COLO668 (cell line): ENCODE measurements around the gene AFMID.
A peak's percentile ranks its signal among the peaks of the same experiment; 100 is the strongest.
"Not testable (repeated sequence)": the region's sequence is repeated elsewhere in the genome, so short reads cannot be mapped to it uniquely, and the experiment has no call there.

Experiments used
- DNase-seq: peaks from one replicate; lab custom pipeline; 2025; ENCODE audit not compliant: unreplicated experiment; lab: John Stamatoyannopoulos, UW

Gene AFMID

DNA sequence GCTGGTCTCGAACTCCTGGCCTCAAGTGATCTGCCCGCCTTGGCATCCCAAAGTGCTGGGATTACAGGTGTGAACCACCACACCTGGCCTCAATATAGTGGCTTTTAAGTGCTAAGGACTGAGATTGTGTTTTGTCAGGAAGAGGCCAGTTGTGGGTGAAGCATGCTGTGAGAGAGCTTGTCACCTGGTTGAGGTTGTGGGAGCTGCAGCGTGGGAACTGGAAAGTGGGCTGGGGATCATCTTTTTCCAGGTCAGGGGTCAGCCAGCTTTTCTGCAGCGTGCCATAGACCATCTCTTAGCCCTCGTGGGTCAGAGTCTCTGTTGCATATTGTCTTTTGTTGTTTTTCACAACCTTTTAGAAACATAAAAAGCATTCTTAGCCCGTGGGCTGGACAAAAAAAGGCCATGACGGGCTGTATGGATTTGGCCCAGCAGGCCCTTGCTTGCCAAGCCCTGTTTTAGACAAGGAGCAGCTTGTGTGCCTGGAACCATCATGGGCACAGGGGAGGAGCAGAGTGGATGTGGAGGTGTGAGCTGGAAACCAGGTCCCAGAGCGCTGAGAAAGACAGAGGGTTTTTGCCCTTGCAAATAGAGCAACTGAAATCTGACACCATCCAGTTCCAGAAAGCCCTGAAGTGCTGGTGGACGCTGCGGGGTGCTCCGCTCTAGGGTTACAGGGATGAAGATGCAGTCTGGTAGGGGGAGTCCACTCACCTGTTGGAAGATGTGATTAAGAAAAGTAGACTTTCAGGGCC lies 32.4 kb downstream of the AFMID start:
- no peak for DNase-seq

DNA sequence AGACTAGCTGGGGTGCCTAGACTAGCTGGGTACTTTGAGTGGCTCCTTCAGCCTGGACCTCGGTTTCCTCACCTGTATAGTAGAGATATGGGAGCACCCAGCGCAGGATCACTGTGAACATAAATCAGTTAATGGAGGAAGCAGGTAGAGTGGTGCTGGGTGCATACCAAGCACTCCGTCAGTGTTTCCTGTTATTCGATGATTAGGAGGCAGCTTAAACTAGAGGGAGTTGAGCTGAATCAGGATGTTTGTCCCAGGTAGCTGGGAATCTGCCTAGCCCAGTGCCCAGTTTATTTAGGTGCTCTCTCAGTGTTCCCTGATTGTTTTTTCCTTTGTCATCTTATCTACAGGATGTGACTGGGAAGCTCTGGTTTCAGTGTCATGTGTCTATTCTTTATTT lies 35.9 kb downstream of the AFMID start:
- DNase-seq, result no peak

DNA sequence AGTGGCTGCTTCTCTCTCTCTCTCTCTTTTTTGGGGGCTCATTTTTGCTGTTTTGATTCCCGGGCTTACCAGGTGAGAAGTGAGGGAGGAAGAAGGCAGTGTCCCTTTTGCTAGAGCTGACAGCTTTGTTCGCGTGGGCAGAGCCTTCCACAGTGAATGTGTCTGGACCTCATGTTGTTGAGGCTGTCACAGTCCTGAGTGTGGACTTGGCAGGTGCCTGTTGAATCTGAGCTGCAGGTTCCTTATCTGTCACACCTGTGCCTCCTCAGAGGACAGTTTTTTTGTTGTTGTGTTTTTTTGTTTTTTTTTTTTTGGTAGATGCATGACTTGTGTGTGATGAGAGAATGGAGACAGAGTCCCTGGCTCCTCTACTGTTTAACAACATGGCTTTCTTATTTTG lies 36.6 kb downstream of the AFMID start:
- no peak for DNase-seq

DNA sequence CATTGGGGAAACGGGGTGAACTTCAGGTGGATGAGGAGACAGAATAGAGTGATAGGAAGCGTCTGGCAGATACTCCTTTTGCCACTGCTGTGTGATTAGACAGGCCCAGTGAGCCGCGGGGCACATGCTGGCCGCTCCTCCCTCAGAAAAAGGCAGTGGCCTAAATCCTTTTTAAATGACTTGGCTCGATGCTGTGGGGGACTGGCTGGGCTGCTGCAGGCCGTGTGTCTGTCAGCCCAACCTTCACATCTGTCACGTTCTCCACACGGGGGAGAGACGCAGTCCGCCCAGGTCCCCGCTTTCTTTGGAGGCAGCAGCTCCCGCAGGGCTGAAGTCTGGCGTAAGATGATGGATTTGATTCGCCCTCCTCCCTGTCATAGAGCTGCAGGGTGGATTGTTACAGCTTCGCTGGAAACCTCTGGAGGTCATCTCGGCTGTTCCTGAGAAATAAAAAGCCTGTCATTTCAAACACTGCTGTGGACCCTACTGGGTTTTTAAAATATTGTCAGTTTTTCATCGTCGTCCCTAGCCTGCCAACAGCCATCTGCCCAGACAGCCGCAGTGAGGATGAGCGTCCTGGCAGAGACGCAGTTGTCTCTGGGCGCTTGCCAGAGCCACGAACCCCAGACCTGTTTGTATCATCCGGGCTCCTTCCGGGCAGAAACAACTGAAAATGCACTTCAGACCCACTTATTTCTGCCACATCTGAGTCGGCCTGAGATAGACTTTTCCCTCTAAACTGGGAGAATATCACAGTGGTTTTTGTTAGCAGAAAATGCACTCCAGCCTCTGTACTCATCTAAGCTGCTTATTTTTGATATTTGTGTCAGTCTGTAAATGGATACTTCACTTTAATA lies 37.3 kb downstream of the AFMID start:
- no peak for DNase-seq

DNA sequence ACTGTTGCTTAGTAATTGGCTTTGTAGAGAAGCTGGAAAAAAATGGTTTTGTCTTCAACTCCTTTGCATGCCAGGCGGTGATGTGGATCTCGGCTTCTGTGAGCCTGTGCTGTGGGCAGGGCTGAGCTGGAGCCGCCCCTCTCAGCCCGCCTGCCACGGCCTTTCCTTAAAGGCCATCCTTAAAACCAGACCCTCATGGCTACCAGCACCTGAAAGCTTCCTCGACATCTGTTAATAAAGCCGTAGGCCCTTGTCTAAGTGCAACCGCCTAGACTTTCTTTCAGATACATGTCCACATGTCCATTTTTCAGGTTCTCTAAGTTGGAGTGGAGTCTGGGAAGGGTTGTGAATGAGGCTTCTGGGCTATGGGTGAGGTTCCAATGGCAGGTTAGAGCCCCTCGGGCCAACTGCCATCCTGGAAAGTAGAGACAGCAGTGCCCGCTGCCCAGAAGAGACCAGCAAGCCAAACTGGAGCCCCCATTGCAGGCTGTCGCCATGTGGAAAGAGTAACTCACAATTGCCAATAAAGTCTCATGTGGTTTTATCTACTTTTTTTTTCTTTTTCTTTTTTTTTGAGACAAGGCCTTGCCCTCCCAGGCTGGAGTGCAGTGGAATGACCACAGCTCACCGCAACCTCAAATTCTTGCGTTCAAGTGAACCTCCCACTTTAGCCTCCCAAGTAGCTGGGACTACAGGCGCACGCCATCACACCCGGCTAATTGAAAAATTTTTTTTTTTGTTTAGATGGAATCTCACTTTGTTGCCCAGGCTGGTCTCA lies 38.1 kb downstream of the AFMID start:
- DNase-seq, result no peak

DNA sequence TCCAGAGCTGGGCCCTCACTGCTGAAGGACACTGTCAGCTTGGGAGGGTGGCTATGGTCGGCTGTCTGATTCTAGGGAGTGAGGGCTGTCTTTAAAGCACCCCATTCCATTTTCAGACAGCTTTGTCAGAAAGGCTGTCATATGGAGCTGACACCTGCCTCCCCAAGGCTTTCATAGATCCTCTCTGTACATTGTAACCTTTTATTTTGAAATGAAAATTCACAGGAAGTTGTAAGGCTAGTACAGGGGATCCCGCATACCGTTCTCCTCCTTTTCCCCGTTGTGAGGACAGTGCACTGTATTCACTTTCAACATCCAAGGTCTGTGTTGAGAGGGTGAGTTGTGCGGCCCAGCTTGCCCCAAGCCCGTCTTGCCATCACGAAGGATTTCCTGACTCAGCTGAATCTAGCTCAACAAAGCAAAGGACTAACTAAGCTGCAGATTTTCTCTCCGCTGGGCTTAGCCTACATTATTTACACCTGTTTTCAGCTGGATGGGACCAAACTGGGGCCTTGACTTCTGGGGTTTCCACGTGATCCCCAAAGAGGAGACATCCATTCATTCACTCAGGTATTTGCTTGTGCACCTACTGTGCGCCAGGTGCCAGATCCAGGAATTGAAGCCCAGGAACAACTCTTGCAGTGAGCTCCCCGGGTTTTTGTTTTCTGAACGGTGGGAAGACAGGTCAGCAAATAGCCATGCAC lies 39.0 kb downstream of the AFMID start:
- no peak for DNase-seq

DNA sequence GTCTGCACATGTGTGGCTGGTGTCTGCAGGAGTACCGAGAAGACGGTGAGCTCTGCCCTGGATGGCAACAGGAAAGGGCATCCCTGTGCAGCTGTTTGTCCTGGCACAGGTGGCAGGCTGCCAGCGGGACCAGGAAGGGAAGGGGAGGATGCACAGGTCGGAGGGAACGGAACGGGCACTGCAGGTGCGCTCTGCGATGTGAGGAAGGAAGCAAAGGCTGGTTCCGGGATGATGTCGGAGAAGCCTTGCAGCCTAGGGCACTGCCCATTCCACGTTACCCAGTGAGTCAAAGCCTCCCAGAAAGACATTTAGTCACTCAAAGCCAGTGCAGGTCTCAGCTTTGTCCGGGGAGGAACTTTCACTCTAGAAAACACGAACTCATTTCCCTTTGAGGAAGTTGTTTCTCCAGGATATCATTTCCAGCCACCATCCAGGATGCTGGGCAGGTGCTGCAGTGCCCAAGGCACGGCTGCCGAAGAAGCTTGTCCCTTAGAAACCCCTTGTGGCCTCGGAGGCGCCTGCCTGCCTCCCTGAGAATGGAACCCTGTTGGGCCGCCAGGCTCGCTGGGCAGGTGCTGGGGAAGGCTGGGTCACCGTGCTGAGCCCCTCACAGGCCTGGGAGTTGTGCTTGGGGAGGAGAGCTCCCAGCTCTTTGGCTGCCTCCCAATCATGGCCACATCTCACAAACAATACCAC lies 39.7 kb downstream of the AFMID start:
- peak; percentile 75 for DNase-seq

DNA sequence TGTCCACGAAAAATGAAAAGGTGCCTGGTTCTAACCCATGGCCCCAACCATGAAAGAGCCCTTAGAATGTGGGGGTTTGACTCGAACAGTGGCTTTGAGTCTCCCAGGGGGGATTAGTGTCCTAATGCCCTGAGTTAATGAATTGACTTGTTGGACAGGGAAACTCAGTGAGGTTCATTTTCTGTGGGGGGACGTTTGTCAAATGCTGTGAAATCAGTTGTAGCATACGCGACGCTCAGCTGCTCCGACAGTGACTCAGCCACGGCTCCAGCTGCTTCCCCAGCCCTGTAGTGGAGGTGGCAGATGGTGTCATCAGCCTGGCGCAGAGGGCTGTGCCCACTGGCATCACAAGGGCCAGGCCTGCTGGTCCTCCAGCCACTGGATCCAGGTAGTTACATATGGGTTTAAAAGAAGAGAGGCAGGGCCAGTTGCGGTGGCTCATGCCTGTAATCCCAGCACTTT lies 40.3 kb downstream of the AFMID start:
- peak; percentile 68 for DNase-seq

DNA sequence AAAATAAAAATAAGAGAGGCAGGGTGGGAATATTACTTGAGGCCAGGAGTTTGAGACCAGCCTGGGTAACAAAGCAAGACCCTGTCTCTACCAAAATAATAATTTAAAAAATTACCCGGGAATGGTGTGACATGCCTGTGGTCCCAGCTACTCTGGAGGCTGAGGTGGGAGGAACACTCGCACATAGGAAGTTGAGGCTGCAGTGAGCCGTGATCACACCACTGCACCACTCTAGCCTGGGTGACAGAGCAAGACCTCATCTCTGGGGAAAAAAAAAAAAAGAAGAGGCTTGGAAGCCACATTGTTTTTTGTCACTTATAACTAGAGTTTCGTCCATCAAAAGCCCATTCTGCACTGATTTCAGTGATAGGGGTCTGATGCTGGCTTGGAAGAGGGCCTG lies 41.0 kb downstream of the AFMID start:
- no peak for DNase-seq

DNA sequence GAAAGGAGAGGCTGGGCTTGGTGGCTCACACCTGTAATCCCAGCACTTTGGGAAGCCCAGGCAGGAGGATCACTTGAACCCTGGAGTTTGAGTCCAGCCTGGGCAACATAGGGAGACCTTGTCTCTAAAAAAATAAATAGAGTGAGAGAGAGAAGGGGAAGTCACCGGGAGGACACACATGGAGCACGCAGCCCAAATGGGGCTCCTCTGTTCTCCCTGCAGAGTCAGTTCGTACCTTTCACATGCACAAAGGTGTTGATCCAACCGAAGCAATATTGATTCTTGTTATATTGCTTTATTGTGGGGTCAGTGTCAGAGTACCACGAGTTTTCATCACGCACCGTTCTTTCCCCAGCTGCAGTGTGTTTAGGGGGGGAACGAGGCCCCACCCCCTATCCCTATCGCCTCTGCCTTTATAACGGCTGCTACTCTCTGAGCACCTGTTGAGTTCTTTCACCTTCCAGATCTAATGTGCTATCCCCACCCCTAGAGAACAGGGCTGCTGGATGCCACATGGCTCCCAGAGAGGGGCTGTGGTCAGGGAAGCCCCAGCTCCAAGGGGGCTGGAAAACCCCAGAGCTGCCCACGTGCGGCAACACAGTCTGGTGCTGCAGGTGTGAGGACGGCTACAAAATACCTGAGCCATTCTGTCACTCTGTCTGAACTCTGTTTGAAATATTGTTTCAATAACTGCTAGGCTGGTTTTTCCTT lies 43.2 kb downstream of the AFMID start:
- no peak for DNase-seq

DNA sequence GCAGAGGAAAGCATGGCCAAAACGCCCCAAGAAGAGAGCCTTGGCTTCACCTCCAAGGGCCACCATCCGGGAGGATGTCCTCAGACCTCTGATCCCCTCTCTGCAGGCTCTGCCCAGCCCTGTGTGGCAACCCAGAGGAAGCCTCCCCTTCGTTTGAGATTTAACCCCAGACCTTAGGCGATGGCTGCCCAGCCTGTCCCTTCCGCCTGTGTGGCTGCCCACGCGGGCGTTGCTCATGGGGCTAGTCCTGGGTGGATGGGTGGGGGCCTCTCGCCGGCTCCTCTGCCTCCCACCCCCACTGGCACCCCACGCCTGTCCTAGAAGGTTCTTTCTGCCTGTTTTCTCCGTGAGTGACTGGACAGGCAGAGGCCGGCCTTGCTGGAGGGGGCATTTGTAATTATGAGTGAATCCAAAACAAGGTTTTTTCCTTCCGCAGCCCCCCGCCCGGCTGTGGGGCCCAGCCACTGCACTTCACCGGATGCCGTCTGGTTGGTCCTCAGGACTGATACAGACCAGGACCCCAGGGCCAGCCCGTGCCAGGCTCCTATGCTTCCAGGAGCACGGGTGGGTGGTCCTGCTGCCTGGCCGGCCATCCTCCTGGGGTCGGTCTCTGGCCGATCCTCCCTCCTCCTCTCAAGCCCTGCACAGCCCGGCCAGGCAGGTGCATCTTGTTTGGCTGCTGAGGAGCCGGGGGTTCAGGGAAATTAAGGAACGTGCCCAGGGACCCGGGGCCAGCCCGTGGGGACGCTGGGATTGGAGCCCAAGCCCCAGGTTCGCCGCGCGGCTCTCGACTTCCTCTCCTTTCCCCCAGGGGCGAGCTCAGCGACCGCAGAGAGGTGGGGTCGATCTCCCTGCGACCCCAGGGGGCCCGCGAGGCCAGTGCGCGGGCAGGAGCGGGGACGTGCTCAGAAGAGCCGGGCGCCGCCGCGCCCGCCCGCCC lies 44.1 kb downstream of the AFMID start, which contains the start of gene TMEM235:
Gene TMEM235, plus strand, starts transcription at position 636 of the 940 bp plus-strand sequence. CDS start 393 bp downstream, outside the sequence.
- no peak for DNase-seq

DNA sequence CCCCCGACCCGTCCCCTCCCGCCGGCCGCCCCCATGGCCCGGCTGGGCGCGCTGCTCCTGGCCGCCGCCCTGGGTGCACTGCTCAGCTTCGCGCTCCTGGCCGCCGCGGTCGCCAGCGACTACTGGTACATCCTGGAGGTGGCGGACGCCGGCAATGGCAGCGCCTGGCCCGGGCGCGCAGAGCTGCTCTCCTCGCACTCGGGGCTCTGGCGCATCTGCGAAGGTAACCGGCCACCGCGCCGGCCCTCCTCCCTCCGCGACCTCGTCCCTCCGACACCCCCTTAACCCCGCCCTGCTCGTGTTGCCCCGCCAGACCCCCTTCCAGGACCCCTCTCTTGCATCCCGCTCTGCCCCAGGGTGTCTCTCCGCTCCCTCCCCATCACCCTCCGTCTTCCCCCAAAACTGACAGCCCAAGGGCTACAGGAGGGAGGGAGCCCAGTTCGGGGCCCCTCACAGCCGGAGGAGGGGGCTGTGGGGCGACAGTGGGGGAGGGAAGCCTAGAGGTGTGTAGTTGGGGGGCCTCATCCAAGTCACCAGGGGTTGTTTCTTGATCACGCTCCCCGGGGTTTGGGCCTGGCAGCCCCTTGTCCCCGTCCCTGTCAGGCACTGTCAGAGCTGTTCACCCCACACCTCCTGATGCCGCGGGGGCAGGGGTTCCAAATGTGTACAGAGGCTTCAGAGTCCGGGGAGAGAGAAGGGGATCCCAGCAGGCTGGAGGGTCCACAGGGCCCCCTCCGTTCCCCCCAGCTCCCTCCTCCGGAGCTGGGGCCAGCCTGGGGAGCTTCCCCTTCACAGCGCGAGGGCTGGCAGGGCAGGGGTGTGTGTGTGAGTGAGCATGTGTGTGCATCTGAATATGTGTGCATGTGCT lies 45.1 kb downstream of the AFMID start:
- peak; percentile 11 for DNase-seq

DNA sequence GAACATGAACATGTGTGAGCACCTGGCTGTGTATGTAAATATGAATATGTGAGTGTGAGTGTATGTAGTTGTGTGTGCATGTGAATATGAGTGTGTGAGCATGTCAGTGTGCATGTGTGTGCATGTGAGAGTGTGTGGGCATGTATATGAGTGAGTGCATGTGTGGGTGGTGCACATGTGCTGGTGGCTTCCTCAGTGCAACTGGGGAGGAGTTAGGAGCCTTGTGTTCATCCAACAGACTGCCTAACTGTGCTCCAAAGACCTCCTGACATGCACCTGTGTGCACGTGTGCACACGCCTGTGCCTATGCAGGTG lies 45.7 kb downstream of the AFMID start:
- no peak for DNase-seq

DNA sequence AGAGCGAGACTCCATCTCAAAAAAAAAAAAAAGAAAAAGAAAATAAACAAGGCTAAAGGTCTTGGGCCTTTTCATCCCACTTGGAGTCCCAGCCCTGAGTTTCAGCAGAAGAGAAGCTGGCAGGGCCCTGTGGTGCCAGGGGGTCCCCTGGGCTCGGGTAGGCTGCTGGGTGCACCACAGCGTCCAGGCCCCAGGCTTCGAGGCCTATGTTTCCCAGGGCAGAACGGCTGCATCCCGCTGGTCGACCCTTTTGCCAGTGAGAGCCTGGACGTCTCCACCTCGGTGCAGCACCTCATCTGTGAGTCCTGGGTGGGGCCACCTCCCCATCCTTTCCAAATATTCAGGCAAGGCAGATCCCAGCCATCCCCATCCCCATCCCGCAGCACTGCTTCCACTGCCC lies 46.5 kb downstream of the AFMID start:
- no peak for DNase-seq

DNA sequence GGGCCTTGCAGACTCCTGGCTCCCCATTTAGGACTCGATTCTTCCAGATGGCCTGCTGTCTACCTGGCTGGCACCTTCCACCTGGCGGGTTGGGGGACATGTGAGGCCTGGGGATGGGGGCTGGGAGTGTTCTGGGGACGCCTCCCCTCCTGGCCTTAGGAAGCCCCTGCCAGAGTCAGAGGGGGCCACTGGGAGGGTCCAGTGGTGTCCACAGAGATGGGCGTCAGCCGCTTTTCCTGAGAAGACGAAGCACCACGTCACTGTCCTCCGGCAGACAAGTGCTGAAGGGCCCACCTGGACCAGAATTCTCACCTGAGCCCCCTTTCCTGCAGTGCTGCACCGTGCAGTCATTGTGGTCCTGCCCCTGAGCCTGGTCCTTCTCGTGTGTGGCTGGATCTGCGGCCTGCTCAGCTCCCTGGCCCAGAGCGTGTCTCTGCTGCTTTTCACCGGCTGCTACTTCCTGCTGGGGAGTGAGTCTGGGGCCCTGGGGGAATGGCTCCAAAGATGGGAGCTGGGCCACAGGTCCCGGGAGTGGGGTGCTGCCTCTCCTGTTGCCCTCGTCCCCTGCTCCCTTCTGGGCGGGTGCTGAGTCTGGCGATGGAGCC lies 47.2 kb downstream of the AFMID start:
- DNase-seq, result no peak

DNA sequence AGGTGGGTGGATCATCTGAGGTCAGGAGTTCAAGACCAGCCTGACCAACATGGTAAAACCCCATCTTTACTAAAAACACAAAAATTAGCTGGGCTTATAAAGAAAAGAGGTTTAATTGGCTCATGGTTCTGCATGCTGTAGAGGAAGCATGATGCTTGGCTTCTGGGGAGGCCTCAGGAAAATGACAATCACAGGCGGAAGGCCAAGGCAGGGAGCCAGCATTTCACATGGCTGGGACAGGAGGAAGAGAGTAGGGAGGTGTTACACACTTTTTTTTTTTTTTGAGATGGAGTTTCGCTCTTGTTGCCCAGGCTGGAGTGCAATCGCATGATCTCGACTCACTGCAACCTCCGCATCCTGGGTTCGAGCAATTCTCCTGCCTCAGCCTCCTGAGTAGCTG lies 47.9 kb downstream of the AFMID start:
- DNase-seq, result not testable (repeated sequence)

DNA sequence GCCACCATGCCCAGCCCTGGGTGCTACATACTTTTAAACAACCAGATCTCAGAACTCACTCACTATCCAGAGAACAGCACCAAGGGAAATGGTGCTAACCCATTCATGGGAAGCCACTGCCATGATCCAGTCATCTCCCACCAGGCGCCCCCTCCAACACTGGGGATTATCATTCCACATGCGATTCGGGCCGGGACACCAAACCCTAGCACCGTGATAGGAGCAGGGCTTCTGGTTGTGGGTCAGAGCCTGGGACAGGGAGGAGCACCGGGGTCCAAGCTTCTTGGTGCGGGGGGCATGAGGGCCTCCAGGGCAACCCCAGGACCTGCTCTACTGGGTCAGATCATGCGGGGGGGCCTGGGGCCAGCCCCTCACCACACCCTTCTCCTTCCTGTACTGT lies 48.7 kb downstream of the AFMID start:
- DNase-seq, result no peak
